A549 (cell line): ENCODE data around the gene C4BPB. TPM values are rescaled to one million over a fixed set of nuclear protein-coding genes. Genes with fewer than 3 reads are reported as not detected.

ENCODE experiments used
- ATAC-seq, 2 experiments: fragments of 200-7000 bp in 1 of 2; fragments of >200 bp in 1 of 2; cut with Nextera tagmentation in 1 of 2; cut with Tn5 transposase in 1 of 2; 3 replicates each; pipeline versions ENCODE4 v1.8.0 to v1.9.1; 2018 to 2020; ENCODE audit warnings: mild to moderate bottlenecking in 1 of 2, moderate library complexity in 1 of 2
- CTCF ChIA-PET: fragments of 300-600 bp; sonication (Branson Sonifier 250); formaldehyde crosslinking; extraction: SDS; loops from one replicate; lab custom pipeline; 2021; ENCODE audit warnings: antibody characterized with exemption, inconsistent platforms; lab: Yijun Ruan, JAX
- POLR2A ChIA-PET: fragments of 350-600 bp; formaldehyde crosslinking; extraction: SDS; loops from one replicate; lab custom pipeline; 2021; ENCODE audit warnings: antibody characterized with exemption, inconsistent platforms; lab: Yijun Ruan, JAX
- DNase-seq, 2 experiments: peaks; one replicate each; pipeline versions ENCODE4 v3.0.0 to v3.0.0-alpha.2; 2011 to 2016; ENCODE audit warnings: low read depth in 1 of 2, low spot score in 1 of 2
- FAIRE-seq: peaks from 2 replicates; lab custom pipeline; 2011; peaks lifted over from hg19 to GRCh38; lab: Jason Lieb, UNC
- H3K27ac ChIP-seq, 2 experiments: fragments of >200 bp; sonication (Bioruptor Twin); formaldehyde crosslinking; 3 replicates each; pipeline ENCODE4 v1.5.1; 2016 to 2017
- H3K4me1 ChIP-seq: fragments of >200 bp; sonication (Bioruptor Twin); formaldehyde crosslinking; 3 replicates; pipeline ENCODE4 v1.6.1; 2016
- H3K4me2 ChIP-seq: fragments of >200 bp; sonication (Bioruptor Twin); formaldehyde crosslinking; 3 replicates; pipeline ENCODE4 v1.6.1; 2016
- H3K4me3 ChIP-seq: fragments of >200 bp; sonication (Bioruptor Twin); formaldehyde crosslinking; 3 replicates; pipeline ENCODE4 v1.5.1; 2016
- H3K9me3 ChIP-seq: fragments of >200 bp; sonication (Bioruptor Twin); formaldehyde crosslinking; 3 replicates; pipeline ENCODE4 v1.6.1; 2016
- CBX8 ChIP-seq: fragments of 200-600 bp; sonication (generic); IDR thresholded peaks from 2 replicates; pipeline ENCODE4 v1.6.1; 2016
- CHD2 ChIP-seq: fragments of 150-350 bp; IDR thresholded peaks from 2 replicates; pipeline ENCODE4 v1.6.1; 2014; ENCODE audit warnings: low read length; ENCODE audit not compliant: partially characterized antibody
- CHD4 ChIP-seq: fragments of 200-600 bp; sonication (generic); IDR thresholded peaks from 2 replicates; pipeline ENCODE4 v1.6.1; 2016; ENCODE audit warnings: antibody characterized with exemption, mild to moderate bottlenecking, borderline replicate concordance
- JUN ChIP-seq, 2 experiments: fragments of >200 bp; sonication (Bioruptor Twin); formaldehyde crosslinking; IDR thresholded peaks; 2 replicates in 1 of 2; 3 replicates in 1 of 2; pipeline ENCODE4 v1.6.1; 2016 to 2017
- KDM5A ChIP-seq: fragments of 200-600 bp; sonication (generic); IDR thresholded peaks from 2 replicates; pipeline ENCODE4 v1.6.1; 2016; ENCODE audit warnings: antibody characterized with exemption, mild to moderate bottlenecking
- NFE2L2 ChIP-seq: fragments of 150-350 bp; conservative IDR thresholded peaks from 2 replicates; pipeline ENCODE4 v1.6.1; 2014; ENCODE audit warnings: low read length
- NR3C1 ChIP-seq: fragments of >200 bp; sonication (Bioruptor Twin); formaldehyde crosslinking; IDR thresholded peaks from 3 replicates; pipeline ENCODE4 v1.6.1; 2017
- PHF8 ChIP-seq: fragments of 200-600 bp; sonication (generic); IDR thresholded peaks from 2 replicates; pipeline ENCODE4 v1.6.1; 2016; ENCODE audit warnings: low read depth, mild to moderate bottlenecking, antibody characterized with exemption, moderate library complexity, borderline replicate concordance
- POLR2A ChIP-seq: IDR thresholded peaks from 2 replicates; pipeline ENCODE4 v1.6.1; 2012; ENCODE audit warnings: mild to moderate bottlenecking, low read length
- RAD21 ChIP-seq, 2 experiments: fragments of >200 bp in 1 of 2; sonication (Bioruptor Twin) in 1 of 2; formaldehyde crosslinking in 1 of 2; IDR thresholded peaks in 1 of 2; conservative IDR thresholded peaks in 1 of 2; 2 replicates in 1 of 2; 3 replicates in 1 of 2; pipeline ENCODE4 v1.6.1; 2012 to 2018; ENCODE audit warnings: inconsistent platforms in 1 of 2
- RCOR1 ChIP-seq: fragments of 150-350 bp; IDR thresholded peaks from 2 replicates; pipeline ENCODE4 v1.6.1; 2014; ENCODE audit warnings: antibody characterized with exemption, low read length, low read depth
- RFX5 ChIP-seq: fragments of 450-650 bp; IDR thresholded peaks from 2 replicates; pipeline ENCODE4 v1.7.1; 2014; ENCODE audit warnings: antibody characterized with exemption, mild to moderate bottlenecking, moderate library complexity
- TP53 ChIP-seq: fragments of 250-450 bp; sonication (Bioruptor Pico); IDR thresholded peaks from 2 replicates; pipeline ENCODE4 v1.5.0; 2021; ENCODE audit warnings: mild to moderate bottlenecking, moderate library complexity
- USF2 ChIP-seq: fragments of 450-650 bp; IDR thresholded peaks from 2 replicates; pipeline ENCODE4 v1.6.1; 2014; ENCODE audit warnings: antibody characterized with exemption
- WGBS: methylation state at CpG from one replicate; pipeline ENCODE4 v1.1.6; 2017; ENCODE audit errors: missing lambda C conversion rate; 5-methylcytosine and 5-hydroxymethylcytosine counted together
- polyA plus RNA-seq, 4 experiments: library from polyadenylated mRNA; depleted of rRNA in 3 of 4; stranded (reverse); fragments of >200 nt; fragmentation: RNase III in 1 of 4; extraction: RNeasy Plus Mini Kit Qiagen cat#74134 plus additional on column Dnase treatment in 1 of 4; gene quantifications; 2 replicates in 3 of 4; 3 replicates in 1 of 4; pipeline ENCODE4 v1.2.3, GENCODE V29; 2011 to 2017
- TF ChIP-seq, protein P1 (sequence below): fragments of >200 bp; sonication (Bioruptor Twin); formaldehyde crosslinking; IDR thresholded peaks from 3 replicates; pipeline ENCODE4 v1.6.1; 2016
- TF ChIP-seq, protein P2 (sequence below): fragments of 150-350 bp; IDR thresholded peaks from 2 replicates; pipeline ENCODE4 v1.6.1; 2014; ENCODE audit warnings: low read depth, mild to moderate bottlenecking, low read length
- TF ChIP-seq, protein P3 (sequence below): IDR thresholded peaks from 2 replicates; pipeline ENCODE4 v1.6.1; 2012
- TF ChIP-seq, protein P4 (sequence below): fragments of 200-600 bp; sonication (generic); IDR thresholded peaks from 2 replicates; pipeline ENCODE4 v1.6.1; 2016; ENCODE audit warnings: antibody characterized with exemption, mild to moderate bottlenecking, moderate library complexity

C4BPB gene
- polyA plus RNA-seq, 2 of the 4 experiments (the other 2 are of a cell fraction), result 0.74 to 5.1 TPM

DNA sequence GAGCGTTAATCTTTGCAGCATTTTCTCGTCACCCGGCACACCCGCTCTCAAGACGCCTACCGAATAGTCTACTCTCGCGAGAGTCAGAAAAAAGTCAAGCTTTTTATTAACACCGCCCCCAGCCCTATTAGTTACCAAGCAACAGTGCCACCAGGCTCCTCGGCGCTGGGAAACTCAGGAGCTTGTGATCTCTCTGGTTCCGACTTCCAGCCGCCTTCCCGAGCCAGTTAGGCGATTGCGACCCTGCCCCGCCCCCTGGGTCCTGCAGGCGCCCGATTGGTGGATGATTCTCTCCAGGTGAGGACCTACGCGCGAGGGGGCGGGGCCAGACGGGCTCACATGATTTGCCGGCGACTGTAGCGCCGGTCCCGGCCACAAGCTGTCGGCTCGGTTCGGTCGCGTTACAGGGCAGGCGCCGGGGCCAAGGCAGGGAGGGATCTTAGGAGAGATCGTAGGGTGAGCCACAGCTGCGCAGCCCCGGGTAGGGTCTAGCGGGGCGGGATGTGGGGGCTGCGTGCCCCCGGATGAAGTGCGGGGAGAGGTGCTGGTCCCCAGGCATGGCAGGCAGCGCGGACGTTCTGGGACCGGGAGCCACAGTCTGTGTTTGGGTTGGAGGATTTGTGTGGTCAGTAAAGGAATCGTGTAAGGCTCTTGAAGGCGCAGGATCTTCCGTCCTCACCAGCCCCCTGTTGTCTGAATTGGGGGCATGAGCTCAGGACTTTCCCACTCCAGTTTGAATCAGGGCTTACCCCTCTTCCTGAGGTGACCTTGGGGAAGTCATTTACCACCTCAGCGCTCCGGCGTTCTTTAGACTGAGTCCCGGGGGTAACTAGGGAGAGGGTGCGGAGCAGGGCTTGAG lies 35.5 kb upstream of the C4BPB start, which contains the start of gene PFKFB2:
PFKFB2 (plus strand) TSS at position 365 of the 859 bp plus-strand sequence. CDS start 1,443 bp downstream, outside the sequence.
- peaks cover 27% of the 10 kb centered on the region for H3K4me1 ChIP-seq
- no peak for FAIRE-seq
- peak within 1 kb of the TSS; percentile 94 to 97 for H3K27ac ChIP-seq
- POLR2A ChIA-PET, result interaction anchor here (0.5 to 1.8 kb wide), 16 partner anchors 15 to 583 kb away, joined by 3 to 14 read pairs (median 6); partner anchors contain the start of genes C1orf116, CD55, DYRK3 and IKBKE
- H3K4me2 ChIP-seq, result peak within 1 kb of the TSS; percentile 79
- CTCF ChIA-PET, result interaction anchor here (0.5 to 3.1 kb wide), 12 partner anchors 17 to 446 kb away, joined by 3 to 13 read pairs (median 4); no protein-coding TSS in a partner anchor
- no peaks in the 10 kb centered on the region for H3K9me3 ChIP-seq
- peak within 1 kb of the TSS; percentile 91 for H3K4me3 ChIP-seq
- WGBS, result 13% methylated on average over 41 of the region's 56 CpGs
- ATAC-seq, result peak; percentile 88 to 89
- DNase-seq, result peak; percentile 98
- TF ChIP-seq, protein P1, sequence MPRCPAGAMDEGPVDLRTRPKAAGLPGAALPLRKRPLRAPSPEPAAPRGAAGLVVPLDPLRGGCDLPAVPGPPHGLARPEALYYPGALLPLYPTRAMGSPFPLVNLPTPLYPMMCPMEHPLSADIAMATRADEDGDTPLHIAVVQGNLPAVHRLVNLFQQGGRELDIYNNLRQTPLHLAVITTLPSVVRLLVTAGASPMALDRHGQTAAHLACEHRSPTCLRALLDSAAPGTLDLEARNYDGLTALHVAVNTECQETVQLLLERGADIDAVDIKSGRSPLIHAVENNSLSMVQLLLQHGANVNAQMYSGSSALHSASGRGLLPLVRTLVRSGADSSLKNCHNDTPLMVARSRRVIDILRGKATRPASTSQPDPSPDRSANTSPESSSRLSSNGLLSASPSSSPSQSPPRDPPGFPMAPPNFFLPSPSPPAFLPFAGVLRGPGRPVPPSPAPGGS, result peak; percentile 65; the same call in 2 of the 3 replicates
- TF ChIP-seq POLR2A (peak; percentile 84), CHD2 (peak; percentile 98), KDM5A (no peak), PHF8 (peak; percentile 78; the same call in 1 of the 2 replicates), JUN (IDR thresholded peaks at IDR 0.05) (peak; percentile 58; a peak in 1 of 5 replicates), RCOR1 (no peak), RFX5 (0 out of 2 replicates have a peak, but pooled peaks have one; percentile 33), NR3C1 (no peak), CBX8 (no peak), RAD21 (conservative IDR thresholded peaks at IDR 0.05 in 1 of 2, IDR thresholded peaks at IDR 0.05 in 1 of 2) (0 out of 5 replicates have a peak, but pooled peaks have one; percentile 2 to 16), TP53 (no peak; the same call in 1 of the 2 replicates), NFE2L2 (no peak), CHD4 (no peak), USF2 (peak; percentile 67)
- TF ChIP-seq, protein P2, sequence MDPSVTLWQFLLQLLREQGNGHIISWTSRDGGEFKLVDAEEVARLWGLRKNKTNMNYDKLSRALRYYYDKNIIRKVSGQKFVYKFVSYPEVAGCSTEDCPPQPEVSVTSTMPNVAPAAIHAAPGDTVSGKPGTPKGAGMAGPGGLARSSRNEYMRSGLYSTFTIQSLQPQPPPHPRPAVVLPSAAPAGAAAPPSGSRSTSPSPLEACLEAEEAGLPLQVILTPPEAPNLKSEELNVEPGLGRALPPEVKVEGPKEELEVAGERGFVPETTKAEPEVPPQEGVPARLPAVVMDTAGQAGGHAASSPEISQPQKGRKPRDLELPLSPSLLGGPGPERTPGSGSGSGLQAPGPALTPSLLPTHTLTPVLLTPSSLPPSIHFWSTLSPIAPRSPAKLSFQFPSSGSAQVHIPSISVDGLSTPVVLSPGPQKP, result no peak
- TF ChIP-seq, protein P3, sequence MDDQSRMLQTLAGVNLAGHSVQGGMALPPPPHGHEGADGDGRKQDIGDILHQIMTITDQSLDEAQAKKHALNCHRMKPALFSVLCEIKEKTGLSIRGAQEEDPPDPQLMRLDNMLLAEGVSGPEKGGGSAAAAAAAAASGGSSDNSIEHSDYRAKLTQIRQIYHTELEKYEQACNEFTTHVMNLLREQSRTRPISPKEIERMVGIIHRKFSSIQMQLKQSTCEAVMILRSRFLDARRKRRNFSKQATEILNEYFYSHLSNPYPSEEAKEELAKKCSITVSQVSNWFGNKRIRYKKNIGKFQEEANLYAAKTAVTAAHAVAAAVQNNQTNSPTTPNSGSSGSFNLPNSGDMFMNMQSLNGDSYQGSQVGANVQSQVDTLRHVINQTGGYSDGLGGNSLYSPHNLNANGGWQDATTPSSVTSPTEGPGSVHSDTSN, result no peak
- TF ChIP-seq, protein P4, sequence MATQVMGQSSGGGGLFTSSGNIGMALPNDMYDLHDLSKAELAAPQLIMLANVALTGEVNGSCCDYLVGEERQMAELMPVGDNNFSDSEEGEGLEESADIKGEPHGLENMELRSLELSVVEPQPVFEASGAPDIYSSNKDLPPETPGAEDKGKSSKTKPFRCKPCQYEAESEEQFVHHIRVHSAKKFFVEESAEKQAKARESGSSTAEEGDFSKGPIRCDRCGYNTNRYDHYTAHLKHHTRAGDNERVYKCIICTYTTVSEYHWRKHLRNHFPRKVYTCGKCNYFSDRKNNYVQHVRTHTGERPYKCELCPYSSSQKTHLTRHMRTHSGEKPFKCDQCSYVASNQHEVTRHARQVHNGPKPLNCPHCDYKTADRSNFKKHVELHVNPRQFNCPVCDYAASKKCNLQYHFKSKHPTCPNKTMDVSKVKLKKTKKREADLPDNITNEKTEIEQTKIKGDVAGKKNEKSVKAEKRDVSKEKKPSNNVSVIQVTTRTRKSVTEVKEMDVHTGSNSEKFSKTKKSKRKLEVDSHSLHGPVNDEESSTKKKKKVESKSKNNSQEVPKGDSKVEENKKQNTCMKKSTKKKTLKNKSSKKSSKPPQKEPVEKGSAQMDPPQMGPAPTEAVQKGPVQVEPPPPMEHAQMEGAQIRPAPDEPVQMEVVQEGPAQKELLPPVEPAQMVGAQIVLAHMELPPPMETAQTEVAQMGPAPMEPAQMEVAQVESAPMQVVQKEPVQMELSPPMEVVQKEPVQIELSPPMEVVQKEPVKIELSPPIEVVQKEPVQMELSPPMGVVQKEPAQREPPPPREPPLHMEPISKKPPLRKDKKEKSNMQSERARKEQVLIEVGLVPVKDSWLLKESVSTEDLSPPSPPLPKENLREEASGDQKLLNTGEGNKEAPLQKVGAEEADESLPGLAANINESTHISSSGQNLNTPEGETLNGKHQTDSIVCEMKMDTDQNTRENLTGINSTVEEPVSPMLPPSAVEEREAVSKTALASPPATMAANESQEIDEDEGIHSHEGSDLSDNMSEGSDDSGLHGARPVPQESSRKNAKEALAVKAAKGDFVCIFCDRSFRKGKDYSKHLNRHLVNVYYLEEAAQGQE, result peak; percentile 99
